ENCODE data around the gene MAP2K6. TPM values are rescaled to one million over a fixed set of nuclear protein-coding genes. Genes with fewer than 3 reads are reported as not detected.

MAP2K6 gene
- total RNA-seq, 2 experiments from 2014 or later, result 10.3 to 27.6 TPM

- no peak for TF ChIP-seq CTCF (conservative IDR thresholded peaks at IDR 0.05; ENCODE audit: low read length)
- no peak for TF ChIP-seq EZH2phosphoT487 (IDR thresholded peaks at IDR 0.05; ENCODE audit: borderline replicate concordance, low read depth, low read length)
- H3K9me3 ChIP-seq (ENCODE audit: low read length), result no peaks in the 10 kb centered on the region
- no peak for DNase-seq (ENCODE audit: low spot score)
- H2AFZ ChIP-seq (ENCODE audit: low read length), result no peak overlapping the region
- H3K9me2 ChIP-seq (ENCODE audit: insufficient read depth, low read length), result 0 out of 2 replicates have a peak, but pooled peaks cover 5% of the 10 kb centered on the region
- intact Hi-C loops (cut with micrococcal nuclease; ENCODE audit: unreplicated experiment), result no loop called here
- H3K36me3 ChIP-seq (ENCODE audit: insufficient read depth, low read length), result no peaks in the 10 kb centered on the region
- no peaks in the 10 kb centered on the region for H3K4me1 ChIP-seq (ENCODE audit: insufficient read depth, low read length, poor library complexity, severe bottlenecking)
- no TSS peak for BruUV-seq (replicated peaks)
- ChIA-PET POLR2A (interaction anchor here (0.8 to 2.3 kb wide), 7 partner anchors 9 to 127 kb away, joined by 3 to 6 read pairs (median 3); partner anchors contain the start of gene MAP2K6), CTCF (ENCODE audit: unreplicated experiment) (no interaction called here)
- H3K4me3 ChIP-seq (ENCODE audit: low read depth, low read length, poor library complexity, severe bottlenecking), result no peak overlapping the region
- no peaks in the 10 kb centered on the region for H4K20me1 ChIP-seq (ENCODE audit: insufficient read depth, low read length)
- no peak overlapping the region for H3K27ac ChIP-seq (ENCODE audit: low read depth, low read length, poor library complexity, severe bottlenecking)
- H3K4me2 ChIP-seq (ENCODE audit: low read length), result no peak overlapping the region
- H3K79me2 ChIP-seq (ENCODE audit: insufficient read depth, low read depth, low read length), result no peaks in the 10 kb centered on the region
These were observed 65.7 kb downstream of the MAP2K6 start for GRCh38 chr17:69480245-69480644.

- Histone ChIP-seq H3K9me3 (ENCODE audit: low read length) (no peaks in the 10 kb centered on the region), H4K20me1 (ENCODE audit: insufficient read depth, low read length) (no peaks in the 10 kb centered on the region), H3K4me3 (ENCODE audit: low read depth, low read length, poor library complexity, severe bottlenecking) (no peak overlapping the region), H3K79me2 (ENCODE audit: insufficient read depth, low read depth, low read length) (no peaks in the 10 kb centered on the region), H3K27ac (ENCODE audit: low read depth, low read length, poor library complexity, severe bottlenecking) (no peak overlapping the region), H3K36me3 (ENCODE audit: insufficient read depth, low read length) (no peaks in the 10 kb centered on the region), H3K9me2 (ENCODE audit: insufficient read depth, low read length) (0 out of 2 replicates have a peak, but pooled peaks cover 5% of the 10 kb centered on the region), H3K4me1 (ENCODE audit: insufficient read depth, low read length, poor library complexity, severe bottlenecking) (no peaks in the 10 kb centered on the region), H2AFZ (ENCODE audit: low read length) (no peak overlapping the region), H3K4me2 (ENCODE audit: low read length) (no peak overlapping the region)
- no peak for DNase-seq (ENCODE audit: low spot score)
- intact Hi-C loops (cut with micrococcal nuclease; ENCODE audit: unreplicated experiment), result no loop called here
- no TSS peak for BruUV-seq (replicated peaks)
- ChIA-PET CTCF (ENCODE audit: unreplicated experiment) (no interaction called here), POLR2A (interaction anchor here (0.6 kb wide), 1 partner anchor 102 kb away, joined by 3 read pairs; no protein-coding TSS in a partner anchor)
- TF ChIP-seq CTCF (conservative IDR thresholded peaks at IDR 0.05; ENCODE audit: low read length) (no peak), EZH2phosphoT487 (IDR thresholded peaks at IDR 0.05; ENCODE audit: borderline replicate concordance, low read depth, low read length) (no peak)
These were observed 70.8 kb downstream of the MAP2K6 start for GRCh38 chr17:69485251-69485661.

GRCh38 chr17:69485901-69486643 lies 71.6 kb downstream of the MAP2K6 start:
- H3K4me2 ChIP-seq (ENCODE audit: low read length), result no peak overlapping the region
- intact Hi-C loops (cut with micrococcal nuclease; ENCODE audit: unreplicated experiment), result no loop called here
- no peaks in the 10 kb centered on the region for H3K4me1 ChIP-seq (ENCODE audit: insufficient read depth, low read length, poor library complexity, severe bottlenecking)
- no TSS peak for BruUV-seq (replicated peaks)
- no peaks in the 10 kb centered on the region for H3K36me3 ChIP-seq (ENCODE audit: insufficient read depth, low read length)
- H3K79me2 ChIP-seq (ENCODE audit: insufficient read depth, low read depth, low read length), result no peaks in the 10 kb centered on the region
- no peak overlapping the region for H2AFZ ChIP-seq (ENCODE audit: low read length)
- DNase-seq (ENCODE audit: low spot score), result no peak
- CTCF ChIA-PET (ENCODE audit: unreplicated experiment), result no interaction called here
- H3K9me3 ChIP-seq (ENCODE audit: low read length), result no peaks in the 10 kb centered on the region
- TF ChIP-seq EZH2phosphoT487 (IDR thresholded peaks at IDR 0.05; ENCODE audit: borderline replicate concordance, low read depth, low read length) (no peak), CTCF (conservative IDR thresholded peaks at IDR 0.05; ENCODE audit: low read length) (no peak)
- H4K20me1 ChIP-seq (ENCODE audit: insufficient read depth, low read length), result no peaks in the 10 kb centered on the region
- POLR2A ChIA-PET, result no interaction called here
- H3K9me2 ChIP-seq (ENCODE audit: insufficient read depth, low read length), result 0 out of 2 replicates have a peak, but pooled peaks cover 5% of the 10 kb centered on the region
- H3K27ac ChIP-seq (ENCODE audit: low read depth, low read length, poor library complexity, severe bottlenecking), result no peak overlapping the region
- H3K4me3 ChIP-seq (ENCODE audit: low read depth, low read length, poor library complexity, severe bottlenecking), result no peak overlapping the region

All from OCI-LY7 (cell line).